ENCODE measurements around the gene SPEN. TPM values are rescaled to one million over a fixed set of nuclear protein-coding genes. Genes with fewer than 3 reads are reported as not detected.

Gene SPEN
- total and polyA plus RNA-seq, 2 of the 13 experiments (the other 11 are each of a cell fraction or from before 2014, with no cell fraction given) = 4.8 to 14.0 TPM

GRCh38 chr1:15902882-15903281, 55.4 kb downstream of the SPEN start:
- no peaks in the 10 kb centered on the region for H3K4me1 ChIP-seq (ENCODE audit: insufficient read depth, low read length)
- TF ChIP-seq MAFF (IDR thresholded peaks at IDR 0.05; ENCODE audit: low read depth, low read length) (peak; percentile 23; the same call in 1 of the 2 replicates), FOXO1 (CRISPR knock-in tag; IDR thresholded peaks at IDR 0.05) (no peak), MAFK (conservative IDR thresholded peaks at IDR 0.05 in 1 of 2, IDR thresholded peaks at IDR 0.05 in 1 of 2; ENCODE audit: low read length in 2 of 2) (peak in 1 of 2 experiments; percentile 20; a peak in 2 of 4 replicates), TEF (CRISPR knock-in tag; IDR thresholded peaks at IDR 0.05) (no peak)
- H3K9ac ChIP-seq (ENCODE audit: insufficient read depth, low read depth, low read length) = no peak overlapping the region
- CTCF ChIA-PET (ENCODE audit: low intra/inter-chr PET ratio, low total read pairs) = no interaction called here
- H3K27me3 ChIP-seq (ENCODE audit: control insufficient read depth in 1 of 2, insufficient read depth in 2 of 2, low read length in 2 of 2) = no peaks in the 10 kb centered on the region
- no TSS peak for BruUV-seq (replicated peaks)
- H3K4me3 ChIP-seq (replicated peaks in 1 of 3; ENCODE audit: insufficient read depth in 1 of 3, low read depth in 2 of 3, low read length in 3 of 3) = no peak overlapping the region
- H2AFZ ChIP-seq (ENCODE audit: low read length) = no peak overlapping the region
- H3K9me3 ChIP-seq (ENCODE audit: low read length) = no peaks in the 10 kb centered on the region
- H4K20me1 ChIP-seq (ENCODE audit: insufficient read depth, low read length) = peaks cover 12% of the 10 kb centered on the region; the same call in 1 of the 2 replicates
- no peak overlapping the region for H3K4me2 ChIP-seq (ENCODE audit: low read depth, low read length)
- intact Hi-C loops (cut with micrococcal nuclease; ENCODE audit: unreplicated experiment) = no loop called here
- ATAC-seq (no peak), FAIRE-seq (no peak), DNase-seq (ENCODE audit: low spot score) (no peak)
- H3K27ac ChIP-seq (ENCODE audit: extremely low read length, insufficient read depth, low read length) = no peak overlapping the region
- 96% methylated on average over 3 of the region's 3 CpGs for WGBS (ENCODE audit: low lambda C conversion rate)
- peaks cover 0 to 10% of the 10 kb centered on the region in 2 experiments; a peak in 3 of 5 replicates for H3K36me3 ChIP-seq (replicated peaks in 1 of 2; ENCODE audit: control insufficient read depth in 1 of 2, insufficient read depth in 2 of 2, low read length in 2 of 2)
- peaks cover 82% of the 10 kb centered on the region for H3K79me2 ChIP-seq (ENCODE audit: insufficient read depth, low read length)
- in situ Hi-C loops (cut with HindIII; ENCODE audit: extremely low pct_ligation_motif_present, low pct_unique_long_range_greater_than_20kb) = no loop called here
- POLR2A ChIA-PET = no interaction called here

- peaks cover 3% of the 10 kb centered on the region; the same call in 1 of the 2 replicates for H4K20me1 ChIP-seq (ENCODE audit: insufficient read depth, low read length)
- H3K4me3 ChIP-seq (replicated peaks in 1 of 3; ENCODE audit: insufficient read depth in 1 of 3, low read depth in 2 of 3, low read length in 3 of 3) = no peak overlapping the region
- H3K27me3 ChIP-seq (ENCODE audit: control insufficient read depth in 1 of 2, insufficient read depth in 2 of 2, low read length in 2 of 2) = no peaks in the 10 kb centered on the region
- H3K4me2 ChIP-seq (ENCODE audit: low read depth, low read length) = no peak overlapping the region
- H3K27ac ChIP-seq (ENCODE audit: extremely low read length, insufficient read depth, low read length) = no peak overlapping the region
- DNase-seq (ENCODE audit: low spot score) (no peak), ATAC-seq (no peak), FAIRE-seq (no peak)
- no peaks in the 10 kb centered on the region for H3K9me3 ChIP-seq (ENCODE audit: low read length)
- TF ChIP-seq ZNF350 (CRISPR knock-in tag; IDR thresholded peaks at IDR 0.05; ENCODE audit: borderline replicate concordance, low read depth) (no peak), ZSCAN22 (CRISPR knock-in tag; IDR thresholded peaks at IDR 0.05) (no peak), AGO2 (optimal IDR thresholded peaks at IDR 0.05; ENCODE audit: low read depth, low read length) (no peak), ZNF225 (CRISPR knock-in tag; IDR thresholded peaks at IDR 0.05) (no peak), ZBED4 (CRISPR knock-in tag; IDR thresholded peaks at IDR 0.05; ENCODE audit: borderline replicate concordance) (no peak), ZNF383 (CRISPR knock-in tag; IDR thresholded peaks at IDR 0.05; ENCODE audit: borderline replicate concordance) (no peak)
- POLR2A ChIA-PET = no interaction called here
- no peak overlapping the region for H2AFZ ChIP-seq (ENCODE audit: low read length)
- CTCF ChIA-PET (ENCODE audit: low intra/inter-chr PET ratio, low total read pairs) = no interaction called here
- H3K36me3 ChIP-seq (replicated peaks in 1 of 2; ENCODE audit: control insufficient read depth in 1 of 2, insufficient read depth in 2 of 2, low read length in 2 of 2) = peaks cover 9 to 44% of the 10 kb centered on the region in 2 experiments; a peak in 4 of 5 replicates
- H3K79me2 ChIP-seq (ENCODE audit: insufficient read depth, low read length) = peaks cover 48% of the 10 kb centered on the region
- 95% methylated on average over 4 of the region's 4 CpGs for WGBS (ENCODE audit: low lambda C conversion rate)
- no peak overlapping the region for H3K9ac ChIP-seq (ENCODE audit: insufficient read depth, low read depth, low read length)
- no TSS peak for BruUV-seq (replicated peaks)
- in situ Hi-C loops (cut with HindIII; ENCODE audit: extremely low pct_ligation_motif_present, low pct_unique_long_range_greater_than_20kb) = no loop called here
- intact Hi-C loops (cut with micrococcal nuclease; ENCODE audit: unreplicated experiment) = no loop called here
- no peaks in the 10 kb centered on the region for H3K4me1 ChIP-seq (ENCODE audit: insufficient read depth, low read length)
Measured at GRCh38 chr1:15908597-15908996, 61.1 kb downstream of the SPEN start.
